ENCODE results near the gene AKAIN1. TPM values are rescaled to one million over a fixed set of nuclear protein-coding genes. Genes with fewer than 3 reads are reported as not detected.

The AKAIN1 gene, protein sequence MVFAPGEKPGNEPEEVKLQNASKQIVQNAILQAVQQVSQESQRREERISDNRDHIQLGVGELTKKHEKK
- total RNA-seq: not detected

DNA sequence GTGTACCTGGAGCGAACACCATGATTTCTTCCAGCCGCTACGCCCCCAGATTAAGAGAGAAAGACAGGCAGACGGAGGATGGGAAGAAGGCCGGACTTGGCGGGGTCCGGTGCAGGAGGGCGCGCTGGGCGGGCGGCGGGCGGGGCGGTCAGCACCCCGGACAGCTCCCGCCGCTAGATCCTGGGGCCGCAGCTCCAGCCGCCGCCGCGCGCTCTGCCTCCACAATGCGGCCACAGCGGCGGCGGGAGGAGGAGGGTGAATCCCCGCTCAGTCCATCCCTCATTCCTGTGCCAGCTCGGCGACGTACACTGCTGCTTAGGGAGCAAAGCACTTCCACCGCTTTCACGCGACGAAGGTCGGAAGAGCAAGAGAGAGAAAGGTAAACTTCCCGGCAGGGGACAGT is at the start of gene AKAIN1:
AKAIN1 (minus strand) TSS at position 226 of the 403 bp plus-strand sequence; CDS start at position 22, 204 bp downstream.
- H3K9me3 Mint-ChIP-seq: no peaks in the 10 kb centered on the region
- H3K4me3 Mint-ChIP-seq: peak within 1 kb of the TSS; percentile 54
- no peaks in the 10 kb centered on the region for H3K36me3 Mint-ChIP-seq (ENCODE audit: insufficient read depth)
- H3K4me1 Mint-ChIP-seq (ENCODE audit: low read depth): peaks cover 9% of the 10 kb centered on the region
- ATAC-seq (peak; percentile 58 to 92), DNase-seq (no peak)
- H3K27me3 Mint-ChIP-seq (ENCODE audit: low read depth): peaks cover 59% of the 10 kb centered on the region

DNA sequence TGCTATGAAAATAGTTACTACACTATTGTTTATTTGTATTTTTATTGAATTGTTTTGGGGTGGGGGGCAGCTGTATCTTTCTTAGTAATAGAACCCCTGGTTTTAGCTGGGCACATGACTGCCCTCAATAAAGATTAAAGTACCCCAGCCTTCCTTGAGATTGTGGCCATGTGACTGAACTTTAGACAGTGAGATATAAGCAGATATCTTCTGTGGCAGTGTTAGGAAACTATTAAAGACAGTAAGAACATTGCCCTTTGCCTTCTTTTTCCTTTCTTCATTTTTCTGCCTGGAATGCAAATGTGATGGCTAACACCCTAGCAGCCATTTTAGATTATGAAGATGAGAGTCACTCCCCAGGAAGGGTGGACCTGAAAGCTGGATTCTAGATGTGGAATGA is 47.9 kb upstream of the AKAIN1 start:
- Mint-ChIP-seq H3K4me1 (ENCODE audit: low read depth) (peaks cover 21% of the 10 kb centered on the region), H3K4me3 (no peak overlapping the region), H3K9me3 (peaks cover 2% of the 10 kb centered on the region), H3K27me3 (ENCODE audit: low read depth) (no peaks in the 10 kb centered on the region), H3K36me3 (ENCODE audit: insufficient read depth) (peaks cover 37% of the 10 kb centered on the region)
- DNase-seq: no peak
- ATAC-seq: no peak

DNA sequence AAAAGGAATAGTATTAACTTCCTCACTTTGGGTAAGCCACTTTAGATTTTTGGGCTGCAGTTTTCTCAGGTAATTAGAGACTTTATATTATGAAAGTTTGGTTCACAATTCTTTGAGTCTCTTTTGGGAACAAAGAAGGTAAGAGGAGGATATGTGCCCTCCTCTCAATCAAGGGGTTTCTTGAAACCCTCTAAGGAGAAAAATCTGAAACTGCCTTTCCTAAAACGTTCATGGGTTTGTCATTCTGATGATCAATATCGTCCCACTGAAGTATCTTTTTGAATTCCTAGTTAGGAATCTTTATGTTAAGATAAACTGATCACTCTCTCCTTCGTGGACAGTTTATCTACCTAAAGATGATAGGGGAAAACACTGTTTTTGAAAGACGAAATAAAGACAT is 42.4 kb upstream of the AKAIN1 start:
- Mint-ChIP-seq H3K4me3 (peak overlapping the region; percentile 94), H3K36me3 (ENCODE audit: insufficient read depth) (peaks cover 34% of the 10 kb centered on the region)

DNA sequence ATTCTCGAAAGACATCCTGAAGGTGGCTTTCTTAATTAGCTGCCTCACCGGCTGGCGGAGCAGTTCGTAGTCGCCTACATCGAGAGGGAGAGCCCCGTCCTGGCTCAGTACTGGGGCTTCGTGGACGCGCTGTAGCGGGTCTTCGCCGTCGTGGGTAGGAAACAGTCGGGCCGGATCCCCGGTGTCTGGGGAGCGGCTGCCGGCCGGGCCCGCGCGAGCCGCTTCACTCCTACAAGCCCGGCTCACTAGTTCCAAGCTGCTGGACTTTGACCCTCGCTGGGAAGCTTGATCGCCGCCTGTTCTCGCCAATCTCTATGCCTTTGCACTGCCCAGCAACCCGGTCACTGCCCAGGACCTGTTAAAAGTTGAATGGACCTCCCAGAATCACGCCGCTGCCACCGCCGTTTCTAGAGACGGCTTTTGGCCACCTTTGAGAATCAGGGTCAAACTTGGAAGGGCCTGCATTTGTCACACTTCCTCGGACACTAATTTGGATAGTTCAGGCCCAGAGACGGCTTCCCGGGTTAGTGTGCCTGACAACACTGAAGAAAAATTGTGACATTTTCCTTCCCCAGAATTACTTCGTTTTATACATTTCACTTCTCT is 41.4 kb upstream of the AKAIN1 start:
- peak overlapping the region; percentile 94 for H3K4me3 Mint-ChIP-seq
- DNase-seq (peak; percentile 27), ATAC-seq (peak; percentile 48 to 55)
- peaks cover 2% of the 10 kb centered on the region for H3K27me3 Mint-ChIP-seq (ENCODE audit: low read depth)
- H3K36me3 Mint-ChIP-seq (ENCODE audit: insufficient read depth): peaks cover 29% of the 10 kb centered on the region
- H3K9me3 Mint-ChIP-seq: peaks cover 6% of the 10 kb centered on the region
- H3K4me1 Mint-ChIP-seq (ENCODE audit: low read depth): peaks cover 41% of the 10 kb centered on the region

More for the DNA sequence above, 42.4 kb upstream of the AKAIN1 start:
- H3K27me3 Mint-ChIP-seq (ENCODE audit: low read depth): peaks cover under 1% of the 10 kb centered on the region
- DNase-seq (no peak), ATAC-seq (no peak)
- no peaks in the 10 kb centered on the region for H3K9me3 Mint-ChIP-seq
- H3K4me1 Mint-ChIP-seq (ENCODE audit: low read depth): peaks cover 41% of the 10 kb centered on the region

DNA sequence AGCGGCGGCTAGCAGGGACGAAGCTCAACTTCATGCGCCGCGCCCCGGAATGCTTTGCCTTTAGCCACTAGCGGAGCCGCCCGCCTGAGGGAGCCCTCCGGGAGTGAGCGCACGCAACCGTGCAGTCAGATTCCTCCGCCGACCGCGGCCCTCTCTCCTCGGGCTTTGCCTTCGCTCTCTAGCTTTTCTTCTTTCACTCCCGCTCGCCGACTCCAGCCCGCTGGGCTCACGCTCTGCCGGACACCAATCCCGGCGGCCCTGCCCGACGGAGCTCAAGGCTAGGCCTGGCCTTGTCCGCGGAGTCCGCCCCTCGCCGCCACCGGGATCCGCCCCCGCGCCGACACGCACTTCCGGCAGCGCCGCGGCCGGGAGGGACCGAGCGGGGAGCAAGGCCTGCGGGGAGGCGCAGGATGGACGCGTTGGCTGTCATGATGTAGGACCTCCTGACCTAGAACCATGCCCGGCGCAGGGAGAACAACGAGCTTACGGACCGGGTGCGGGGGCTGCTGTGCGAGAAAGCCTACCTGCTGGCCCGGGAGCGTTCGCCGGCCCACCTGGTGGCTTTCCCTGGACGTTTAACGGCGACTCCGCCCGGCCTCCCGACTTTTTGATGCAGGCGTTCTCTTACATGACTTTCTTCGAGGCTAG is 40.8 kb upstream of the AKAIN1 start:
- Mint-ChIP-seq H3K4me3 (peak overlapping the region; percentile 94), H3K27me3 (ENCODE audit: low read depth) (peaks cover 2% of the 10 kb centered on the region), H3K36me3 (ENCODE audit: insufficient read depth) (peaks cover 25% of the 10 kb centered on the region), H3K9me3 (peaks cover 6% of the 10 kb centered on the region), H3K4me1 (ENCODE audit: low read depth) (peaks cover 41% of the 10 kb centered on the region)
- DNase-seq: peak; percentile 79
- peak; percentile 92 to 93 for ATAC-seq

DNA sequence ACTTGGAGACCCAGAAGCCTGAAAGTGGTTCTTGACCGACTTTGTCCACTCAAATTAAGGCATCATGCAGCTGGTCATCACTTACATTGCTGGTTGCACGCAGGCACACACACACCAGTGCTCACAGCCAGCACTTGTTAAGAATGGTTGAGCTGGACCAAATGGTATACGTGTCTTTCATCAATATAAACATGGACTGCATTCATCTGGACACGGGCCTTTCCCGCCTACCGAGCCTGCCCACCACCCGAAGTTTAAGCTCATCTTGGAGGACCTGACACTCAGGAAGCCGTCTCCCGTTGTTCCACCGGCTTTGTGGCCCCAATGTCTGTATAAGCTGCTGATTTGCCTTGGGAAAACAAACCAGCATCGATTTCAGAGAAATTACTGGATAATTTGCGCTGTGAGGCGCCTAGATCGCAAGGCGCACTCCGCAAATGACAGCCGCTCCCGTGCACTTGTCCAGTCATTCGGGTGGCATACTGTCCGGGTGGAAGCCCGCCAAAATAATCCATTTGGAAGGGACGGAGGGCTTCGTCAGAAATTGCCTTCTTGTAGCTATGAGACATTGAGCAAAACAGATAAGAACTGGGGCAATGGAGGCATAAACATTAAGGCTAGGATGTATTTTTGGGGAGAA is 40.1 kb upstream of the AKAIN1 start:
- ATAC-seq (peak; percentile 32 to 44), DNase-seq (peak; percentile 7)
- Mint-ChIP-seq H3K4me3 (peak overlapping the region; percentile 94), H3K9me3 (peaks cover 6% of the 10 kb centered on the region), H3K4me1 (ENCODE audit: low read depth) (peaks cover 41% of the 10 kb centered on the region), H3K36me3 (ENCODE audit: insufficient read depth) (peaks cover 20% of the 10 kb centered on the region), H3K27me3 (ENCODE audit: low read depth) (peaks cover 5% of the 10 kb centered on the region)

DNA sequence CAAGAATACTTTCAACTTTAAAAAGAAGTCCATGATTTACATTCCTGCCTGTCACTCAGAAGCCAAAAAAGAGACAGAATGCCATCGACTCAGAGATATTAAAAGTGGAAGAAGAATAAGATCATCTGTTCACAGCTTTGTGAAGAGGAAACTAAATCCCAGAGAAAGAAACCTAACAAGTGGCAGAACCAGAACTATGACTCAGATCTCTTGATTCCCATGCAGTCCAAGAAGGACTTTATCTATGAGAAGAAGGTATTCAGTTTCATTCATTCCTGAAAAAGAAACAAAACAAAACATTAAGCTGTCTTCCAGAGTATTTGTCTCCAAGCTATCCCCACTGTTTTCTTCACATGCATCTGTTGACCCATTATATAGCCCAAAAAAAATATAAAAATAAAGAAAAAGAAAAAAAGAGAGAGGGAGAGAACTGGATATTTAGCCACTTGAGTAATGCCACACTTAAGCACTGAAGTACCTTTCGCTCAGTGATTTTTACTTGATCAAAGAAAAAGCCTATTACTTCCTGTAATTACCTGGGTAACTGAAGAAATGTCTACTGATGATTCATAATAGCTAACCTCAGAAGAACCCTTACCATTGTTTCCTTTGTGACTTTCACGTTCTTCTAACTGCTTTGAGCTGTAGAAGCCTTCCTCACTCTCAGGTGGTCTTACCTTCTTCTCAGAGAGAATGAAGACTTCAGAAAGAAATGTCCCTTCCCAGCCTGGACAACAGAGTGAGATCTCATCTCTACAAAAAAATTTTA is 17.7 kb upstream of the AKAIN1 start:
- Mint-ChIP-seq H3K36me3 (ENCODE audit: insufficient read depth) (no peaks in the 10 kb centered on the region), H3K9me3 (no peaks in the 10 kb centered on the region), H3K27me3 (ENCODE audit: low read depth) (peaks cover 4% of the 10 kb centered on the region), H3K4me1 (ENCODE audit: low read depth) (peaks cover 12% of the 10 kb centered on the region), H3K4me3 (no peak overlapping the region)
- ATAC-seq (peak; percentile 18 to 46), DNase-seq (no peak)

DNA sequence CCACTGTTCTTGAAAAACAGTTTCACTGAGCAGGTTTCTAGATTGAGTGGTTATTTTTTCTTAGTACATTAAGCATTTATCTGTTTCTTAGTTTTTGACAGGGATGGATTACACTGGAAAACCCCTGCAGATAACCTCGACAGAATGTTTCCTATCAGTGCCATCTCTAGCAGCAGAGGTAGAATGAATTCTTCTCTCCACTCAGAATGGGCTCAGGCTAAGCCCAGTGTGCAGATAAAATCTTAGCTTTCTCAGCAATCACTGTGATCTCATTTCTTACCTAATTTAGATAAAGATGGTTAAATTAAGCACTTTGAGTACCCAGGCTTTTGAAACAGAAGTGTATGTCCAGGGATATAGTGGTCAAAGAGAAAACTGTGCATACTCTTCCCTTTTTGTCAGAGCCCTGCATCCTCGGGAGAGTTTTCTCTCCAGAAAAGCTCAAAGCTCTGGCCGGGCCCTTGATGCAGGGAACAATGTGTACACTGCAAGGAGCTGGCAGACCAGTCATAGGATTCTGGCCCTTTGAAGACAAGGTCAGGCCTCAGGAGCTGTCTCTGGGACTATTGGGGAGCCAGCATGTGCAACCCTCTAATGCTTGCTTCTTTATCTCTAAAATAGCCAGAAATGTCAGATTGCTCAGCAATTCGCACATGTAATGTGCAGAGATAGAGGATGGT is 10.6 kb upstream of the AKAIN1 start:
- Mint-ChIP-seq H3K4me1 (ENCODE audit: low read depth) (no peaks in the 10 kb centered on the region), H3K4me3 (no peak overlapping the region), H3K27me3 (ENCODE audit: low read depth) (peaks cover 6% of the 10 kb centered on the region), H3K9me3 (no peaks in the 10 kb centered on the region), H3K36me3 (ENCODE audit: insufficient read depth) (no peaks in the 10 kb centered on the region)
- DNase-seq (no peak), ATAC-seq (no peak)

DNA sequence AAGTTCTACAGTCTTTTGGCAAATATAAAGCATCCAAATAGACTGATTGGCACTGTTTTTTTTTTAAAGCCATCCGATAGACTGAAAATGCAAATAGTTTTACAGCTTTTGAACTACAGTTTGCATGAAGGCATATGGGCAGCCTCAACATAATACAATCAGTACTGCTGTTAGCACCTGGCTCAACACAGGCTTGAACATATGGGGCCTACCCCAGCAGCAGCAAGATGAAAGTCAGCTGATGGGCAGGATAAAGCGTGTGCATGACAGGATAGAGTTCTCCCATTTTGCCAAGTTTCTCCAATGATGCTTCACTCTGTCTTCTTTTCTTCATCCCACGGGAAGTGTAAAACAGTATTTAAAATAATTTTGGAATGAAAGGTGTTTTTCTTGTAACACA is 1.3 kb upstream of the AKAIN1 start:
- ATAC-seq (no peak), DNase-seq (no peak)
- peaks cover 9% of the 10 kb centered on the region for H3K4me1 Mint-ChIP-seq (ENCODE audit: low read depth)
- no peak overlapping the region for H3K4me3 Mint-ChIP-seq
- peaks cover 60% of the 10 kb centered on the region for H3K27me3 Mint-ChIP-seq (ENCODE audit: low read depth)
- H3K36me3 Mint-ChIP-seq (ENCODE audit: insufficient read depth): no peaks in the 10 kb centered on the region
- H3K9me3 Mint-ChIP-seq: no peaks in the 10 kb centered on the region

DNA sequence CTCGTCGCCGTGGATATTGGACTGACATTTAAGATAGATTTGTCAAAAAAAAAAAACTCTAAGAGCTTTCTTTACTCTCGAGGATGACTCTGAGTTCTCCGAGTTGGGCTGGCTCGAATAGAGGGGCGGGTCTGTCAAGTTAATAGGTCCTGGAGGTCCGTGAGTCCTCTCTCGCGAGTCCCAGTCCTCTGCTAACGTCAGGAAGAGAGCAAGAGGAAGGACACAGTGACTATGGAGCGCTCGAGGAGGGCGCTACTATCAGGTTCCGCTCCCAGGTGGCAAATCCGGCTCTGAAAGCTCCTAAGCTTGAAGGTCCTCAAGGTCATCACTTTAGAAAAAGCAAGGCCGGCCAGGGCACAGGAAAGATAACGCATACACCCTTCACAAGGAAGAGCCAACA is 404 bp upstream of the AKAIN1 start:
- no peak overlapping the region for H3K4me3 Mint-ChIP-seq
- H3K9me3 Mint-ChIP-seq: no peaks in the 10 kb centered on the region
- DNase-seq (no peak), ATAC-seq (no peak)
- peaks cover 60% of the 10 kb centered on the region for H3K27me3 Mint-ChIP-seq (ENCODE audit: low read depth)
- no peaks in the 10 kb centered on the region for H3K36me3 Mint-ChIP-seq (ENCODE audit: insufficient read depth)
- H3K4me1 Mint-ChIP-seq (ENCODE audit: low read depth): peaks cover 9% of the 10 kb centered on the region

DNA sequence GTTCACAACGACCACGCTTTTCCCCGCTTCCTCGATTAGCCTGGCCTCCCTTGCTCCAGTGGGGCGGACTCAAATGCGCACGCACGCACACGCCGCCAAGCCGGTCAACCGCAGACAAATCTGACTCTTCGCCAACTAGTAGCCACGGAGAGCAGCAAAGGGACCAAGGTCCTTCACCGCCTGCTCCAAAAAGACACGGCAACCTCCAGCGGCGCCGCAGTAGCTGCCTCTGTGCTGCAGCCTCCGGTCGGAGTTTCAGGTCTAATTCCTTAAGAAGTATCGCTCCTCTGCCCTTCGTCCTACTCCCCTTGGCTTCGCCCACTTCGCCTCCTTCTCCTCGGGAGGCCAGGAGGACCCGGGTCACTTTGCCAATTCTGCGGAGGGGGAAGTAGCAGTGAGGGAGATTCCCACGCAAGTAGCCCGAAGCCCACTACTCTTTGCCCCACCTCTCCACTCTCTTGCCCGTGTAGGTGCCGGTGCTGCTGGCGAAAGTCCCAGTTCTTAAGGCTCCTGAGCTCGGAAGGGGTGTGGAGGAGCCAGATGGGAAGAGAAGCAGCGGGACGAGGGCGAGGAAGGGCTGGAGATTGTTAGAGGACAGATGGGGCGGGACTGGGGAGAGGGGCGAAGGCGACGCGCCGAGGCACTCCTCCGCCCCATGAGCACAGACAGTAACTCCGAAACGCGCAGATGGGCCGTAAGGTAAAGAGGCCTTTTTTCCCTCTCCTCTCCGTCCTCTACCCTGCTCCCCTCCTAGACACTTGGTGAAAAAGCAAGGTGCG is 615 bp downstream of the AKAIN1 start:
- Mint-ChIP-seq H3K9me3 (no peaks in the 10 kb centered on the region), H3K27me3 (ENCODE audit: low read depth) (peaks cover 58% of the 10 kb centered on the region), H3K36me3 (ENCODE audit: insufficient read depth) (no peaks in the 10 kb centered on the region), H3K4me1 (ENCODE audit: low read depth) (peaks cover 9% of the 10 kb centered on the region), H3K4me3 (no peak overlapping the region)
- ATAC-seq: peak in 1 of 2 donors; percentile 27
- no peak for DNase-seq

DNA sequence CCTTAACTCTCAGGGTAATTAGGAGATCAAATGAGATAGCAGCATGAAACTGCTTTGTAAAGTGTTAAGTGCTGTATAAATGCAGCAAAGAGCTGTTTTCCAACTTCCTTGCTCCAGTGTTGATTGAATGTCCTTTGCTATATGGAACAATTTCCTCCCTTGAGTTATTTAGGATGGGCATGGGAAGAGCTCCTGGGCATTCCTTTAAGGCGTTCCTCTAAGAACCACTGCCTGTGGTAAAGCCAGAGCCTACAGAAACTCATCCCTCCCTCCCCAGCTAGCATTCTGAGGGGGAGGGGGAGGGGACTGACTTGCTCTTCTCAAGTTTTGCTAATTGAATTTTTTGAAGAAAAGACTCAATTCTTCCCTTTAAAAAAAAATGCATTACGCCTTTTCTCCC is 1.4 kb downstream of the AKAIN1 start:
- ATAC-seq: no peak
- Mint-ChIP-seq H3K36me3 (ENCODE audit: insufficient read depth) (no peaks in the 10 kb centered on the region), H3K4me3 (no peak overlapping the region), H3K27me3 (ENCODE audit: low read depth) (peaks cover 58% of the 10 kb centered on the region), H3K4me1 (ENCODE audit: low read depth) (peaks cover 9% of the 10 kb centered on the region), H3K9me3 (no peaks in the 10 kb centered on the region)
- no peak for DNase-seq

DNA sequence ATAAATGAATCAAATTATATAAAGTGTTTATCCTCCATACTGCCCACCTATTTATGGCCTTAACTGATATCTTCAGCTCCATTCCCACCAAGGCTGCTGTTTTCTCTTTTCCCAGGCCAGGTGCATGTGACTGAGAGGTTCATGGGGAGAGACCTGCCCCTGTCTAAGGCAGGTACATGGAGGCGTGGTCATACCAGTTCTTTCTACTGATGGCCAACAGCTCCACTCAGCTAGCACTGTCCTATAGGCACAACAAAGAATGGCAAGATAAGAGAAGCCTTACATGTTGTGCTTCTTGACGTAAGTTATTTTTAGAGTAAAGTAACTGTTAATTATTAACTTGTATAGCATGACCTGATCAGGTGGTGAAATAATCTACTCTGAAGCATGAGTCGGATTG is 16.8 kb downstream of the AKAIN1 start:
- H3K36me3 Mint-ChIP-seq (ENCODE audit: insufficient read depth): no peaks in the 10 kb centered on the region

More for the DNA sequence above, 16.8 kb downstream of the AKAIN1 start:
- H3K27me3 Mint-ChIP-seq (ENCODE audit: low read depth): peaks cover 1% of the 10 kb centered on the region
- ATAC-seq (no peak), DNase-seq (no peak)
- peaks cover 6% of the 10 kb centered on the region for H3K4me1 Mint-ChIP-seq (ENCODE audit: low read depth)
- no peak overlapping the region for H3K4me3 Mint-ChIP-seq
- no peaks in the 10 kb centered on the region for H3K9me3 Mint-ChIP-seq

All from activated T-cell treated with anti-CD3 and anti-CD28 coated beads, Interleukin-2, amount 50 U/mL, for 4 hours (primary cell).